ENCODE measurements around the gene YWHAH.

DNA sequence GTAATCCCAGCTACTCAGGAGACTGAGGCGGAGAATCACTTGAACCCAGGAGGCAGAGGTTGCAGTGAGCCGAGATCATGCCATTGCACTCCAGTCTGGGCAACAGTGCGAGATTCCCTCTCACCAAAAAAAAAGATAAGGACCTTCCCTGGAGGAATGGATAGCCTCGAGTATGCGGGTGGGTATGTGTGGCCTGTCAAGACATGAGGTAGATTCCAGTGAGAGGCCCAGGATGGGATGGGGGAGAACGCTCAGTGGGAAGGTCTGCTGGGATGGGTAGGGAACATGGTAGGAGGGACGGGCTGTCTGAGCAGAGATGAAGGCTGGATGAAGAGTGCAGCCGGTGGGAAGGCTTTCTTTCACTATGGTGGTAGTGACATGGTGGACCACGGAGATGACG is 39.0 kb upstream of the YWHAH start:
- TF ChIP-seq, protein P1, sequence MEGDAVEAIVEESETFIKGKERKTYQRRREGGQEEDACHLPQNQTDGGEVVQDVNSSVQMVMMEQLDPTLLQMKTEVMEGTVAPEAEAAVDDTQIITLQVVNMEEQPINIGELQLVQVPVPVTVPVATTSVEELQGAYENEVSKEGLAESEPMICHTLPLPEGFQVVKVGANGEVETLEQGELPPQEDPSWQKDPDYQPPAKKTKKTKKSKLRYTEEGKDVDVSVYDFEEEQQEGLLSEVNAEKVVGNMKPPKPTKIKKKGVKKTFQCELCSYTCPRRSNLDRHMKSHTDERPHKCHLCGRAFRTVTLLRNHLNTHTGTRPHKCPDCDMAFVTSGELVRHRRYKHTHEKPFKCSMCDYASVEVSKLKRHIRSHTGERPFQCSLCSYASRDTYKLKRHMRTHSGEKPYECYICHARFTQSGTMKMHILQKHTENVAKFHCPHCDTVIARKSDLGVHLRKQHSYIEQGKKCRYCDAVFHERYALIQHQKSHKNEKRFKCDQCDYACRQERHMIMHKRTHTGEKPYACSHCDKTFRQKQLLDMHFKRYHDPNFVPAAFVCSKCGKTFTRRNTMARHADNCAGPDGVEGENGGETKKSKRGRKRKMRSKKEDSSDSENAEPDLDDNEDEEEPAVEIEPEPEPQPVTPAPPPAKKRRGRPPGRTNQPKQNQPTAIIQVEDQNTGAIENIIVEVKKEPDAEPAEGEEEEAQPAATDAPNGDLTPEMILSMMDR (IDR thresholded peaks at IDR 0.05), result no peak
- TF ChIP-seq ZFX (IDR thresholded peaks at IDR 0.05; ENCODE audit: borderline replicate concordance), result no peak
